HG03039 (cell line): ENCODE results near the gene PRKN.
"Not testable (repeated sequence)": the region's sequence is repeated elsewhere in the genome, so short reads cannot be mapped to it uniquely, and the experiment has no call there.

Experiments used
- ATAC-seq: cut with Tn5 transposase; IDR thresholded peaks from one replicate; pipeline ENCODE4 v1.9.1; 2021; ENCODE audit warnings: mild to moderate bottlenecking, moderate library complexity; ENCODE audit not compliant: unreplicated experiment

Gene PRKN

DNA sequence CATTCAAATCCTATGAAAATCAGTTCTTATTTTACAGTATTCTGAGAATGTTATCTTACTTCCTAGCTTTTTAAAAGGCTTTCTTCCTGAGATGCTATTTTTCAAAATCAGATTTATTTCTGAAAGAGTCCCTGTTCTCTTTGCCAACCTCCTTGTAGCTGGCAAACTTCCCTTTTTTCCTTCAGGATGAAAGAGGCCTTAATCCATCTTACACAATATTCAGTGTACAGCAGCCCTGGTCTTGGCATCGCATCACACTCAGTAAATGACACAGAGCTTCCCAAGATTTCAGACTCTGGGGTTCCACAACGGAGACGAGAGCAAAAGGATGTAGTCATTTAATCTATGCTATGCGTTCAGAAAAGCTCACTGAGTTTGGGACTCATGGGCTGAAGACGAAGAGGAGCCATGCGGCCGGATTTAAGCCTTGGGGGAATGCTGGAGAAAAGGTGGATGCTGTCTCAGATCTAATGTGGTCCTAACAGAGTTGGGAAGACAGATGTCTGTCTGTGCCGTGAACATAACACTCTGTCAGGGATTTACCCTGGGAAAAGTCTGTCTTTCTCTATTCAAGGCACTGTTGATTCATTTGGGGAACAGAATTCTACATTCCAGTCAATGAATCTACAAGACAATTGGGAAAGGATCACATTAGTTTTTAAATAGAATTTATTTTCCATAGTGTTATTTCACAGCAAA, 837.3 kb downstream of the PRKN start:
- no peak for ATAC-seq

DNA sequence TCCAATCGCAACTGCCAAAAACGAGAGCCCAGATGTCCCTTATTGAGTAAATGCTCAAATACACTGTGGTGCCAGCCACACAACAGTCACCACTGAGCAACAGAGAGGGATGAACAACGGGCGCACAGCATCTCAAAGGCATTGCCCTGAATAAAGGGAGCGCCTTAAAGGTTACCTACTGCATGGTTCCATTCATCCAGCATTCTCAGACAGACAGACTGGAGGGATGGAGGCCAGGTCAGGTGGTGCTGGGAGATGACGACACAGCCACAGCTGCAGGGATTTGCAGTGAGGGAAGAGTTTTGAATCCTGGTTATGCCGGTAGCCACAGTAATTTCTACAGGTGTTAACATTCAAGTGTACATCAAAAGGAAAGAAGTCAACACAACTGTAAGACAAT, 838.2 kb downstream of the PRKN start:
- ATAC-seq = no peak

DNA sequence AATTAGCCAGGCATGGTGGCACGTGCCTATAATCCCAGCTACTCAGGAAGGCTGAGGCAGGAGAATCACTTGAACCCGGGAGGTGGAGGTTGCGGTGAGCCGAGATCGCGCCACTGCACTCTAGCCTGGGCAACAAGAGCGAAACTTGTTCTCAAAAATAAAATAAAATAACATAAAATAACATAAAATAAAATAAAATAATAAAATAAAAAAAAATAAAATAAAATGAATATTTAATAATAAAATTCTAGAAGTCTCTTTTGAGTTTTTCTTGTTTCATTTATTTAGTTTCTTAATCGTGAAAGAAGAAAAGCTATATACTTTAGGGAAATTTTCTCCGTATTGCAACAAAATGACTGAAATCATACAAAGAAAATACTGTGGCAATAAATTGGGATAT, 841.0 kb downstream of the PRKN start:
- not testable (repeated sequence) for ATAC-seq

DNA sequence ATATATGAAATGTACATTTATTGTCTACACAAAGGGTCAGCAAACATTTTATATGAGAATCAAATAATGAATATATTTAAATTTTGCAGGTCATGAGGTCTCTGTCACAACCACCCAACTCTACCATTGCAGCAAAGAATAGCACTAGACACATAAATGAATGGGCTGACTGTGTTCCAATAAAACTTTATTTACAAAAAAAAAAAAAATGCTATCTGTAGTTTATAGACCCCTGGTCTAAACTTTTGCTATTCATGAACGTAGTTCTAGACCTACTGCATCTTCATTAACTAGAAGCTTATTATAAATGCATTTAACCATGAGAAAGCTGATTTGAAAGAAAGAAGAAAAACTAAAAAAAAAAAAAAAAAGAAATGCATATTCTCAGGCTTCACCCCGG, 842.8 kb downstream of the PRKN start:
- no peak for ATAC-seq

DNA sequence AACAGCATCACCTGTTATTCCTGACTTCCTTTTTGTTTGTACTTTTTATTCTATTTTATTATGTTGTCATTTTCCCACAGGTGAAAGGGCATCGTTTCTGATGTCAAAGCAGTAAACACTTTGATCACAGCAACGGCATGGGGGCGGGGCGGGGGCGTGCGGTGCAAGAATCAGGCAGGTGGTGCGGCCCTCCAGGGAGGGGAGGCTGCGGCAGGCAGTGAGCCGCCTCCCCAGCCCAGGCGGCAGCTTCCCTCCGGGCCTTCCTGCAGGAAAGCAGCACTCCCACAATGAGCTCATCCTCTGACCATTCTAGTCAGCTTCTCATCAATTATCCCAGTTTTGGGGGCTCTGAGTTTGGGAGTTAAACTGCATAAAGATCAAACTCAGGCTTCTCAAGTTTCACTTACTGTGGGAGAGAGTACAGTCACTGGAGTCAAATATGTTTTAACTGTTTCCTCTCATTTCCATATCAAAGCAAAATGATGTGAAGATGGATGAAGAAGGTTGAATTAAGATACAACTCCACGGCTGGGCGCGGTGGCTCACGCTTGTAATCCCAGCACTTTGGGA, 845.3 kb downstream of the PRKN start:
- ATAC-seq = no peak

DNA sequence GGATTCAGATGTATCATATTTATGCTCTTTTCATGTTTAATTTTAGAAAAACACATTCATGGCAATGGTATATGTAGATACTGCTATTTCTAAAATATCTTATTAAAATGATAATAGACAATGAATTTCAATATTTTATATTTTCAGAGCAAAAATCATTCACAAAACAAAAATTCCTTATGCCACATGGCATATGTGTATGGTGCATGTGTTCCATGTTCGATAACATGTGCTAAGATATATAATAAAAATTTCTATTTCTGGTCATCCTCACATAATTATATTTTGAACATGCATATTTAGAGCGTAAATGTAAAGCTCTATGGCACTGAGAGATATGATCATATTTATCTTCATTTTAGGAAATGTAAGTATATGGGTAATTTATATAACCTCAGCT, 847.5 kb downstream of the PRKN start:
- ATAC-seq = no peak

DNA sequence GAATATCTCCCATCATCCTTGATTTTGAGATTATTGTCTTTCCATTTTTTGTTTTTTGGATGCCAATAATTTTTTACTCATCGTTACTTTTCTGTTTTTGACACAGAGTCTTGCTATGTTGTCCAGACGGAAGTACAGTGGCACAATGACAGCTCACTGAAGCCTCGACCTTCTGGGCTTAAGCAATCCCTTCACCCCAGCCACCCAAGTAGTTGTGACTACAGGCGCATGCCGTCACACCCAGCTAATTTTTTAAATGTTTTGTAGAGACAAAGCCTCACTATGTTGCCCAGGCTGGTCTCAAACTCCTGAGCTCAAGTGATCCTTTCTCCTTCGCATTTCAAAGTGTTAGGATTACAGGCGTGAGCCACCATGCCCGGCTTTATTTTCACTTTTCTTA, 851.3 kb downstream of the PRKN start:
- ATAC-seq = no peak

DNA sequence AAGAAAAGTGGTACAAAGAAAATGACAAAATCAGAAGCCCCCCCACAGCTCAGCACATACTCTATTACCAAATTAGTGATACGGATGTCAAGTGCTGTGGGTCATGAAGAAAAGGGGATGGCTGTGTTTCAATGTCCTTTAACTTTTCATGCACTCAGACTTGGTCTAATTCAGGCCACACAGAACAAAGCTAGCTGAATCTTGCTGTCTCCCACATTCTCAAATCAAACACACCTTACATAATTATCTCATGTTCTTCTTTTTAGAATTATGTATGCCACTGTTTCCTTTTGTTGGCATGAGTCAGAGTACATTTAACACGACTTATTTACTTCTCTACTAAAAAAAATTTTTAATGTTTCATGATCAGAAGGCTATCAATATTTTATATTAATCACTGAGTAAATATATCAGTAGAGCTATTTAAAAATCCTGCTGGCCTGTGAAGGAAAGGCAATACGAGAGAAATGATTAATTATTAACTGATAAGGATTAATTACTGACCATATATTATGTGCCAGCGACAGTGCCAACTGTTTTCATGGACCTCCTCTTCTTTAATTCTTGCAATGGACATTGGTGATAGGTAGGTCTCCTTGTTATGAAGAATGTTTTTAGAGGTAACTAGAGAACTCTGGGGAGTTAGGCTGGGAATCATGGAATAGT, 857.2 kb downstream of the PRKN start:
- no peak for ATAC-seq

DNA sequence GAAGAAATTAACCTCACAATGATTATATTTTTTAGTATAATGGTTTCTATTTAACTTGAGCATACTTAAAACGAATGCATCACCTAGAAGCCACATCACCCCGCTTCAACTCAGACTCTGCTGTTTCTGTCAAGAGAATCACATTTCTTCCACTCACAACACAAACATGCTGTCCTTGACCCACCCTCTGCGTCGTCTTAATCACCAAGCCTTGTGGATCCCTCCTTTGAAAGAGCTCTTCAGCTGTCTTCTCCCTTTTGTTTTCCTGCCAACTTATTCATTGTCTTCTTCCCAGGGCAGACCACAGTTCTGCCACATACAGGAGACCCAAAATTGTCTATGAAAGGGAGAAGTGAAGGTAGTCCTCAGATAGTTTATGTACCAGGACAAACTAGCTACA, 858.1 kb downstream of the PRKN start:
- no peak for ATAC-seq

DNA sequence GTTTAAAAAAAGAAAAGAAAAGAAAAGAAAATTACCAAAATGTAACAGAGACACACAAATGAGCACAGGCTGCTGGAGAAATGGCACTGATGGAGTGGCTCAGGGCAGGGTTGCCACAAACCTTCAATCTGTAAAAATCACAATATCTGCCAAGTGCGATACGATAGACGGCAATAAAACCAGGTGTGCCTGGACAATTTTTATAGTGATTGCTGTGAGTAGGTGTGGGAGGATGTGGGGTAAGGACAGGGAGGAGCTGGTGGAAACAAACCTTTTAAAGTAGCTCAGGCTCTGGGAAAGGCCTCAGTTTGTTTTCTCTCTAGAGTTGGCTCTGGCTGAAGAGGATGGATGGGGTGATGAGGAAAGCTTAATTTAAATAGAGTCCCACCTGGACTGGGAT, 861.0 kb downstream of the PRKN start:
- no peak for ATAC-seq

DNA sequence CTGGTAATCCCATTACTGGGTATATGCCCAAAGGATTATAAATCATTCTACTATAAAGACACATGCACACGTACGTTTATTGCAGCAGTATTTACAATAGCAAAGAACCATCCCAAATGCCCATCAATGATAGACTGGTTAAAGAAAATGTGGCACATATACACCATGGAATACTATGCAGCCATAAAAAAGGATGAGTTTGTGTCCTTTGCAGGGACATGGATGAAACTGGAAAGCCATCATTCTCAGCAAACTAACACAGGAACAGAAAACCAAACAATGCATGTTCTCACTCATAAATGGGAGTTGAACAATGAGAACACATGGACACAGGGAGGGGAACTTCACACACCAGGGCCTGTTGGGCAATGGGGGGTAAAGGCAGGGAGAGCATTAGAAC, 866.5 kb downstream of the PRKN start:
- ATAC-seq = not testable (repeated sequence)

DNA sequence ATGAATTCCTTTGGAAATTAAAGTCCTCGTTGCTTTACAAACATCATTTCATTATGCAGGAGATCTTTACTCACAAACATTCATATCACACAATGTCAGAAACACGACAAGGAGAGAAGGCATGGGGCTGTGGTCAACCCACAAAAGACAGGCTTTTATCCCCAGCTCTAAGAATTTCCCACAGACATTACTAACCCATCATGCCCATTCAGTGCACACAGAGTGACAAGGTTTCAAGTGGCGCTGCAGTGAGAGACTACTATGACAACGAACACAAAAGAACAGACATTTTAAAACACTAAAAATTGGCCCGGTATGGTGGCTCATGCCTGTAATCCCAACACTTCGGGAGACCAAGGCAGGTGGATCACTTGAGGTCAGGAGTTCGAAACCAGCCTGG, 873.9 kb downstream of the PRKN start:
- ATAC-seq = no peak

DNA sequence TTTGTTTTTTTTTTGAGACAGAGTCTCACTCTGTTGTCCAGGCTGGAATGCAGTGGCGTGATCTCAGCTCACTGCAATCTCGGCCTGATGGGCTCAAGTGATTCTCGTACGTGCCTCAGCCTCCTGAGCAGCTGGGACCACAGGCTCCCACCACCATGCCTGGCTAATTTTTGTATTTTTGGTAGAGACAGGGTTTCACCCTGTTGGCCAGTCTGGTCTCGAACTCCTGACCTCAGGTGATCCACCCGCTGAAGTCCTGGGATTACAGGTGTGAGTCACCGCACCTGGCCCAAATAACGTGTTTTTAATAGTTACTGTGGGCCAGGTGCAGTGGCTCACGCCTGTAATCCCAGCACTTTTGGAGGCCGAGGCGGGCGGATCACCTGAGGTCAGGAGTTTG, 876.1 kb downstream of the PRKN start:
- ATAC-seq = not testable (repeated sequence)

DNA sequence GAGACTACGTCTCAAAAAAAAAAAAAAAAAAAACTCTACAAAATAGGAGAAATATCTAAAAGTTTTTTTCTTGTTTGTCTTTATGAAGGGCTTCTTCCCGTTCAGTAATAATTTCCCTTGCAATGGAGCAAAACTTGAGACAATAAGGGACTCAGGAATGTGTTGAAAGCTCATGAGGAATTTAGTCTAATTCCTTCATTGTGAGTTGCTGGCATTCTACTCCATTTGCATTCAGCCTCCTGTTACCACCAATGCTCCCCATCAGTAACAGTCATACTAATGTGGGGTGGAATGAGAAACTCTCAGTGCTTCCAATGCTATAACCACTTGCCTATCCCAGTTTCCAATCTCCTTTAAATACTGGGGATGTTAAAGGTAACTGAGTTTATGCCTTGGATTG, 877.0 kb downstream of the PRKN start:
- no peak for ATAC-seq

DNA sequence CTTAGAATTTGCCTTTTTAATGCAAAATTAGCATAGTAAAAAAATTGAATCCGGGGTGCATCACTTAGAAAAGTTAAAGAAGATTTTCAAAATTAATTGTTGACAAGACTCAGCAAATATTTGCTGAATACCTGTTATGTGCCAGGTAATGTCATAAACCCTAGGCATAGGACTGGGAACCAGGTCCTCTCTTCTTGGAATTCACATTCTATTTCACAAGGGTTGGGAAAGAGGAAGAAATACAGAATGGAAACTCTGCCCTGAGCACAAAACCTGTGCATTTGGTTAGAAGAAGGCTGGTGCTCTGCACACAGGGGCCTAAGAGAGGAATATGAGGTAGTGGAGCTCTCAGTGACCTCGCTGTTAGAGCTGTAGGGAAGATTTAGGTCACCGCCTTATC, 879.9 kb downstream of the PRKN start:
- ATAC-seq = no peak

DNA sequence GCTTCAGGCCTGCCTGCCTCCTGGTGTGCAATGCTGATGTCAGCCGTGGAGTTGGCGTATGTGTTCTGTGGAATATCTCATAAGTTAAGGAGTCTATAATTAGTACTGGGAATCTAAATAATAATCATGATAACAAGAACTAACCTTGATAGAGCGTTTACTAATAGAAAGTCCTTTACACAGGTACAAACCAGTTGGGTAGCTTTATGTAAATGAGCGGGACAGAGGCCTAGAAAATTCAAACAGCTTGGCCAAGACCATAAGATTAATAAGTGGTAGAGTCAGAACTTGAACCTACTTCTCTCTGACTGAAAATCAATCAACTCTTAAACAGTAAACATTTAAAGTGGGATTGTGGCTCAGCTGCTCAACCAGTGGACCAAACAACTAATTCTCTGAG, 882.8 kb downstream of the PRKN start:
- ATAC-seq = no peak

DNA sequence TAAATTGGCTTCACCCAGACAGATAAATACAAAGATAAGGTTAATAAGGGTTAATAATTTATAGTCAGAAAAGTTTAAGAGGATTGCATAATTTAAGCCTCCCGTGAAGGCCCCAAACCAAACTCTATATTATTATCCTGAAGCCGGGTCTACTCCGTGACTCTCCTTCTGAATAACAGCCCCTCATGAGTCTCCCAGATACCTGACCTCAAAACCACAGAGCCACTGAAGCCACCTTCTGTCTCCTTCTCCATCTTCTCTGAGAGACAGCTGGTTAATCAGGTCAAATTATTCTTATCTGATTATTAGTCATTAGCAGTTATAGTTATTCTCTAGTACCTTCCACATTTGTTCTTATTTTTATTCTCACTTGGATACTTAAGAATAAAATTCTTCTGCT, 884.5 kb downstream of the PRKN start:
- ATAC-seq = no peak

DNA sequence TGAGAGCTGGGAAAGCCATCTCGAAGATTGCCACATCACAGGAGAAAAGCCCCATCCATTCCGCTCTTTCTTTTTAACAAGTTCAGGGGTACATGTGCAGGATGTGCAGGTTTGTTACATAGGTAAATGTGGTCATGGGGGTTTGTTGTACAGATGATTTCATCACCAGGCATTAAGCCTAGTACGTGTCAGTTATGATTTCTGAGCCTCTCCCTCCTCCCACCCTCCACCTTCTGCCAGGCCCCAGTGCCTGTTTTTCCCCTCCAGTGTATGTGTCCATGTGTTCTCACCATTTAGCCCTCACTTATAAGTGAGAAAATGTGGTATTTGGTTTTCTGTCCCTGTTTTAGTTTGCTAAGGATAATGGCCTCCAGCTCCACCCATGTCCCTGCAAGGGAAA, 887.2 kb downstream of the PRKN start:
- ATAC-seq = no peak

DNA sequence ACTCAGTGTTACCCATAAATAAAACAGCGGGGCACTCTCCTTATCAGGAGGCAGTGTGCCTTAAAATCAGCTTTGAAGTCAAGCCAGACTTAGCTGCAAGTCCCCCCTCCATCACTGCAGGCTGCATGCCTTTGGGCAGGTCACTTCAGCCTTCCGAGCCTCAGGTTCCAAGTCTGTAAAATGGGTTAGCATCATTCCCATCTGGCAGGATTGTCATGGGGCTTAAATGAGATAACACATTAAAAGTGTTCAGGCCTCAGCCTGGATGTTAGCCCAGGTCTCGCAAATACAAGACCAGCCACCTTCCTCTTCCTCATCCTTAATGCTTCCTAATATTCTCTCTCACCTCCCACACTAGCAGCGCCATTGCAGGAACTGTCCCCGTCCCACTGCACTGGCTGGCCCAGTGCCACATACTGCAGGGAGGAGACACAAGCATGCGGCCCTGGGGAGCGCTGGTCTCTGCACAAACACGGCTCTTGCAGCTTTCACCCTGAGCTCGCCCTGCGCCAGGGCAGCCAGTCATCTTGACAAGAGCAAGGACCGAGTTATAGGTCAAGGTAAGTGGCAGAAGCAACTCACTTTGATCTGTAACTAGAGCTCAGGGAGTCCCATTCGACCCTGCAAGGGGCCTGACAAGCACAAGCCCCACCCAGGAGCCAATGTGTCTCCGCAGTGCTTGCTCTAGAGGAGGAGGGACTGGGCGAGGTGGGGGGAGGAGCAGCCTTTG, 889.1 kb downstream of the PRKN start:
- ATAC-seq = no peak

DNA sequence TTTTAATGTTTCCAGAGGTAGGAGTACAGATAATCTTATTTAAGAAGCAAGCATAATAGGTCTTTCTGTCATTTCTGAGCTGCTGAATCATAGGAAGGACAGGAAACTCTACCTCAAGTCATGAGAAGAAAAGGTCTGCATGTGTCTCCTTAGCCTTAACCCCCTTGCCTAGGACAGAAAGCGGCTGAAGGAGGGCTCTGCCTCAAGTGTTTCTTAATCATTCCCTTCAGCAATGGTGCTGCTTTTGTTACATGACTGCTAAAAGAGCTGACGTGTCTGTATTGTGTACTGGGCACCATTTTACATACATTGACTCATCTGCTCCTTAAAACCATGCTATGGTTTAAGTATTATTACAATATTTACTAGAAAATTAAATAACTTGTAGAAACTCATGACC, 889.7 kb downstream of the PRKN start:
- ATAC-seq = no peak

DNA sequence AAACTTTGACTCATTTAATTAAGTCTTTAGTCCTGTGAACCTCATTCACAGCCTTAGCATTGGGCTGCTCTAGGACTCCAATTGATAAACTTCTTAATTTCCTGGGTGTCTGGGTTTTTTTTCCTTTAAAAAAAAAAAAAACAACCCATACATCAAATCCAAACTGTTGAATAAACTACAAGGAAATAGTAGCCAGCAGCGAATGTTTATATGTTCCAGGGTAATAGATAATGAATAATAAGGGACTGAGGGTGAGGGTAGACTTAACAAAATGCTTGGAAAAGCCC, 890.2 kb downstream of the PRKN start:
- no peak for ATAC-seq
